GM12878 (cell line): ENCODE measurements around the gene CYP20A1. TPM values are rescaled to one million over a fixed set of nuclear protein-coding genes. Genes with fewer than 3 reads are reported as not detected.
"Not testable (repeated sequence)": the region's sequence is repeated elsewhere in the genome, so short reads cannot be mapped to it uniquely, and the experiment has no call there.

Source experiments
- ATAC-seq: fragments of 200-7000 bp; cut with Tn5 transposase; 3 replicates; pipeline ENCODE4 v1.9.1; 2020; ENCODE audit warnings: mild to moderate bottlenecking, moderate library complexity
- BruUV-seq: library from RNA; stranded (reverse); fragments of 400-500 nt; replicated peaks from 2 replicates; lab custom pipeline; 2021; lab: Mats Ljungman, UMichigan
- CTCF ChIA-PET: fragments of 300-600 bp; sonication (Branson Sonifier 250); formaldehyde crosslinking; extraction: SDS; loops from one replicate; lab custom pipeline; 2021; ENCODE audit warnings: inconsistent platforms; lab: Yijun Ruan, JAX
- POLR2A ChIA-PET: fragments of 350-600 bp; formaldehyde crosslinking; extraction: SDS; loops from one replicate; lab custom pipeline; 2021; ENCODE audit warnings: inconsistent platforms; lab: Charles Lee
- RAD21 ChIA-PET: fragments of 300-600 bp; sonication (Branson Sonifier 250); formaldehyde crosslinking; loops from one replicate; lab custom pipeline; 2023; ENCODE audit warnings: antibody characterized with exemption; ENCODE audit not compliant: unreplicated experiment; lab: Charles Lee
- SMC1A ChIA-PET: fragments of 300-600 bp; sonication (Branson Sonifier 250); formaldehyde crosslinking; loops from one replicate; lab custom pipeline; 2023; ENCODE audit not compliant: unreplicated experiment, uncharacterized antibody; lab: Charles Lee
- DNase-seq: peaks from one replicate; pipeline ENCODE4 v3.0.0-alpha.2; 2011; ENCODE audit warnings: low read depth, low spot score
- FAIRE-seq: peaks from 3 replicates; lab custom pipeline; 2011; peaks lifted over from hg19 to GRCh38; lab: Jason Lieb, UNC
- H2AFZ ChIP-seq: 2 replicates; pipeline ENCODE4 v1.6.0; 2011; ENCODE audit warnings: low read depth, low read length, control low read depth; ENCODE audit not compliant: control insufficient read depth
- H3K27ac ChIP-seq: 2 replicates; pipeline ENCODE4 v1.5.1; 2011; ENCODE audit warnings: control low read depth; ENCODE audit not compliant: control insufficient read depth, insufficient read depth
- H3K27me3 ChIP-seq, 2 experiments: replicated peaks in 1 of 2; 2 replicates each; pipeline versions ENCODE4 v1.6.0 to v1.6.1; 2011; ENCODE audit warnings: low read length in 1 of 2; ENCODE audit not compliant: control insufficient read depth in 2 of 2, insufficient read depth in 2 of 2
- H3K36me3 ChIP-seq, 2 experiments: 2 replicates each; pipeline ENCODE4 v1.5.1; 2011; ENCODE audit warnings: low read length in 1 of 2; ENCODE audit not compliant: control insufficient read depth in 2 of 2, insufficient read depth in 2 of 2
- H3K4me1 ChIP-seq: 2 replicates; pipeline ENCODE4 v1.6.1; 2011; ENCODE audit warnings: mild to moderate bottlenecking, low read length, moderate library complexity, mixed read lengths; ENCODE audit not compliant: control insufficient read depth, insufficient read depth
- H3K4me2 ChIP-seq: 2 replicates; pipeline ENCODE4 v1.6.0; 2011; ENCODE audit warnings: control low read depth; ENCODE audit not compliant: control insufficient read depth, insufficient read depth
- H3K4me3 ChIP-seq: fragments of 200-600 bp; sonication (generic); 2 replicates; pipeline ENCODE4 v1.5.1; 2016
- H3K79me2 ChIP-seq: 2 replicates; pipeline ENCODE4 v1.6.0; 2011; ENCODE audit warnings: low read length; ENCODE audit not compliant: control insufficient read depth, insufficient read depth
- H3K9ac ChIP-seq: 2 replicates; pipeline ENCODE4 v1.8.0; 2011; ENCODE audit warnings: low read length, control low read depth, mixed read lengths; ENCODE audit not compliant: control insufficient read depth, insufficient read depth
- H3K9me3 ChIP-seq: replicated peaks from 3 replicates; pipeline ENCODE4 v1.5.1; 2011; ENCODE audit warnings: mild to moderate bottlenecking, low read length; ENCODE audit not compliant: control insufficient read depth, insufficient read depth
- H4K20me1 ChIP-seq: 2 replicates; pipeline ENCODE4 v1.6.0; 2011; ENCODE audit not compliant: control insufficient read depth, insufficient read depth
- BCLAF1 ChIP-seq: fragments of 450-650 bp; IDR thresholded peaks from 2 replicates; pipeline ENCODE4 v1.6.1; 2017; ENCODE audit warnings: antibody characterized with exemption, mild to moderate bottlenecking, moderate library complexity
- CBX5 ChIP-seq: sonication (generic); IDR thresholded peaks from 2 replicates; pipeline ENCODE4 v1.6.1; 2016; ENCODE audit warnings: low read depth, moderate library complexity, mild to moderate bottlenecking, inconsistent platforms
- HDAC6 ChIP-seq: fragments of 200-600 bp; sonication (generic); IDR thresholded peaks from one replicate; pipeline ENCODE4 v1.8.0; 2017; ENCODE audit warnings: antibody characterized with exemption; ENCODE audit not compliant: unreplicated experiment
- IRF4 ChIP-seq: IDR thresholded peaks from 2 replicates; pipeline ENCODE4 v1.6.1; 2011; ENCODE audit warnings: low read depth, low read length
- JUNB ChIP-seq: IDR thresholded peaks from 2 replicates; pipeline ENCODE4 v1.6.1; 2016; ENCODE audit warnings: antibody characterized with exemption, mild to moderate bottlenecking
- MTA2 ChIP-seq: fragments of 450-650 bp; IDR thresholded peaks from 2 replicates; pipeline ENCODE4 v1.6.1; 2016; ENCODE audit warnings: low read depth, mild to moderate bottlenecking, moderate library complexity
- MYB ChIP-seq: fragments of 150-350 bp; IDR thresholded peaks from 2 replicates; pipeline ENCODE4 v1.6.1; 2014; ENCODE audit warnings: mild to moderate bottlenecking, low read depth, low read length, borderline replicate concordance
- NFYA ChIP-seq: IDR thresholded peaks from 2 replicates; pipeline ENCODE4 v1.6.1; 2011; ENCODE audit warnings: low read depth, mild to moderate bottlenecking, low read length, improper control_type of control experiment, borderline replicate concordance
- POLR2A ChIP-seq: IDR thresholded peaks from 2 replicates; pipeline ENCODE4 v1.6.1; 2011; ENCODE audit warnings: low read depth, mild to moderate bottlenecking, low read length
- POU2F2 ChIP-seq: IDR thresholded peaks from 3 replicates; pipeline ENCODE4 v1.6.1; 2011; ENCODE audit warnings: low read depth, mild to moderate bottlenecking, low read length, borderline replicate concordance
- SMARCA5 ChIP-seq: fragments of 450-650 bp; IDR thresholded peaks from 2 replicates; pipeline ENCODE4 v1.6.1; 2017; ENCODE audit warnings: mild to moderate bottlenecking
- TBL1XR1 ChIP-seq: IDR thresholded peaks from 2 replicates; pipeline ENCODE4 v1.6.1; 2012; ENCODE audit warnings: low read depth, low read length, improper control_type of control experiment
- YBX1 ChIP-seq: fragments of 450-650 bp; IDR thresholded peaks from 2 replicates; pipeline ENCODE4 v1.6.1; 2016; ENCODE audit warnings: antibody characterized with exemption
- ZNF207 ChIP-seq: fragments of 450-650 bp; IDR thresholded peaks from 2 replicates; pipeline ENCODE4 v1.6.1; 2014; ENCODE audit warnings: antibody characterized with exemption, mild to moderate bottlenecking, borderline replicate concordance
- WGBS: methylation state at CpG from one replicate; pipeline ENCODE4 v1.1.6; 2016; ENCODE audit warnings: low lambda C conversion rate; ENCODE audit not compliant: insufficient replicate concordance, insufficient coverage; ENCODE audit errors: missing lambda C conversion rate; 5-methylcytosine and 5-hydroxymethylcytosine counted together
- in situ Hi-C: fragments of 300-500 bp; cut with MboI; formaldehyde crosslinking; loops from 9 replicates; pipeline ENCODE4 v1.14.3; 2018; ENCODE audit warnings: mixed read lengths
- intact Hi-C: fragments of 100-400 bp; cut with micrococcal nuclease; formaldehyde crosslinking; loops from one replicate; pipeline ENCODE4 v1.14.2; 2022; ENCODE audit not compliant: unreplicated experiment
- polyA plus RNA-seq, 11 experiments: library from polyadenylated mRNA; depleted of rRNA in 4 of 11; unstranded in 6 of 11; stranded (reverse) in 5 of 11; fragments of >200 nt; fragmentation: Nextera tagmentation in 4 of 11; fragmentation: Illumina TruSeq in 1 of 11; extraction: Ambion mirVana in 4 of 11; extraction: Trizol in 1 of 11; gene quantifications; 1 replicate in 1 of 11; 2 replicates in 10 of 11; pipeline versions ENCODE4 v1.2.1 to v1.2.3, GENCODE V29; 2011 to 2016; ENCODE audit warnings: inconsistent platforms in 2 of 11, missing spikeins in 2 of 11, low read depth in 1 of 11
- total RNA-seq, 4 experiments: library from RNA; depleted of rRNA in 3 of 4; stranded (reverse); fragments of >200 nt in 3 of 4; fragmentation: Illumina TruSeq in 1 of 4; extraction: Trizol in 1 of 4; gene quantifications; 2 replicates each; pipeline versions ENCODE4 v1.2.1 to v1.2.3, GENCODE V29; 2013 to 2021
- TF ChIP-seq, protein P1 (sequence below): IDR thresholded peaks from 2 replicates; pipeline ENCODE4 v1.6.1; 2012; ENCODE audit warnings: low read length, inconsistent platforms

Gene CYP20A1
- total and polyA plus RNA-seq, 10 of the 15 experiments (the other 5 are each of a cell fraction or from before 2014, with no cell fraction given), result 8.3 to 19.1 (median 12.9) TPM

DNA sequence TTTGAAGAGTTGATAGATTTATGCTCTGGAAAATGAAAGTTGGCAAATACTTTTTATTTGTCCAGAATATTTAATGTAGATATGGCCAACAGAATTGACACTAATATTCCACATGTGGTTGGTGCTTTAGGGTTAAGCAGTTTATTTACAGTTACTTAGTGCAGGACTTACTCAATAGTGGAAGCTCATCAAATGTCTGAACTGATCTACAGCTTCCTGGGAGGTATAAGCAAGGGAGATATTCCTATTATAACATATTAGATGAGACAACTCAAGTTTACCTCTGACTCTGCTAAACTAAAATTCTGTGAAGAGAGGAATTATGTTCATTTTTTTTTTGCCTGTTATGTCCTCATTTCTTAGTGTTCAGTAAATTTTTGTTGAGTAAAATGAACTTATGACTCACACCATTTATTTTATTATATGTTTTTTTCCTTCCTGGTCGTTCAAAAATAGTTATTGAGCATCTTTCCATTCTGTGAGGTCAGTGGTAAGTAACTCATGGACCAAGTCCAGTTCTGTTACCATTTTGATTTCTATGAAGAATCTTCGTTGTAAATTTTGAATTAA lies 103.0 kb downstream of the CYP20A1 start:
- H3K36me3 ChIP-seq, result no peaks in the 10 kb centered on the region; a peak in 1 of 4 replicates
- no peaks in the 10 kb centered on the region; the same call in 2 of the 3 replicates for H3K9me3 ChIP-seq
- no peaks in the 10 kb centered on the region for H3K27me3 ChIP-seq
- CTCF ChIA-PET, result interaction anchor here (0.7 kb wide), 1 partner anchor 761 kb away, joined by 3 read pairs; no protein-coding TSS in a partner anchor
- no peak overlapping the region for H2AFZ ChIP-seq
- H3K27ac ChIP-seq, result no peak overlapping the region
- H3K4me3 ChIP-seq, result no peak overlapping the region
- DNase-seq (no peak), FAIRE-seq (no peak), ATAC-seq (no peak)
- WGBS, result 45% methylated on average over 2 of the region's 2 CpGs
- H3K9ac ChIP-seq, result no peak overlapping the region
- H4K20me1 ChIP-seq, result no peaks in the 10 kb centered on the region
- H3K4me2 ChIP-seq, result no peak overlapping the region
- TF ChIP-seq MTA2 (no peak), IRF4 (no peak), JUNB (no peak), MYB (no peak), POU2F2 (no peak), SMARCA5 (no peak), CBX5 (no peak), HDAC6 (no peak), YBX1 (no peak), NFYA (no peak), BCLAF1 (no peak), TBL1XR1 (no peak), POLR2A (no peak), ZNF207 (no peak)
- TF ChIP-seq, protein P1, sequence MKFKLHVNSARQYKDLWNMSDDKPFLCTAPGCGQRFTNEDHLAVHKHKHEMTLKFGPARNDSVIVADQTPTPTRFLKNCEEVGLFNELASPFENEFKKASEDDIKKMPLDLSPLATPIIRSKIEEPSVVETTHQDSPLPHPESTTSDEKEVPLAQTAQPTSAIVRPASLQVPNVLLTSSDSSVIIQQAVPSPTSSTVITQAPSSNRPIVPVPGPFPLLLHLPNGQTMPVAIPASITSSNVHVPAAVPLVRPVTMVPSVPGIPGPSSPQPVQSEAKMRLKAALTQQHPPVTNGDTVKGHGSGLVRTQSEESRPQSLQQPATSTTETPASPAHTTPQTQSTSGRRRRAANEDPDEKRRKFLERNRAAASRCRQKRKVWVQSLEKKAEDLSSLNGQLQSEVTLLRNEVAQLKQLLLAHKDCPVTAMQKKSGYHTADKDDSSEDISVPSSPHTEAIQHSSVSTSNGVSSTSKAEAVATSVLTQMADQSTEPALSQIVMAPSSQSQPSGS, result no peak
- H3K79me2 ChIP-seq, result peaks cover 3% of the 10 kb centered on the region
- SMC1A ChIA-PET, result interaction anchor here (0.5 kb wide), 1 partner anchor 171 kb away, joined by 3 read pairs; no protein-coding TSS in a partner anchor
- no TSS peak for BruUV-seq
- no peaks in the 10 kb centered on the region for H3K4me1 ChIP-seq
- intact Hi-C loops, result no loop called here
- RAD21 ChIA-PET, result no interaction called here
- POLR2A ChIA-PET, result no interaction called here
- in situ Hi-C loops, result no loop called here

DNA sequence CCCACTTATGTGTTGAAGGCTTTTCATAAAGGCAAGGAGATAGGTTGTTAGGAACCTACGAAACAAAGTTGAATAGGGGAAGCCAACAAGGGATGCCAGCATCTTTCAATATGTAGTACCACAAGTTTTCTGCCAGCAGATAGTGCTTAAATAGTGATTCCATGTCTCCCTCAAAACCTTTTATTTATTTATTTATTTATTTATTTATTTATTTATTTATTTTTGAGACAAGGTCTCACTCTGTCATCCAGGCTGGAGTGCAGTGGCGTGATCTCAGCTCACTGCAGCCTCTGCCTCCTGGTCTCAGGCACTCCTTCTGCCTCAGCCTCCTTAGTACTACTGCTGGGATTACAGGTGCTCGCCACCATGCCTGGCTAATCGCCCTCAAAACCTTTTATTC lies 103.6 kb downstream of the CYP20A1 start:
- CTCF ChIA-PET, ATAC-seq, H3K79me2 ChIP-seq, in situ Hi-C loops, RAD21 ChIA-PET, H3K4me1 ChIP-seq, FAIRE-seq, H3K36me3 ChIP-seq, H3K27me3 ChIP-seq, H4K20me1 ChIP-seq, H3K4me3 ChIP-seq, H2AFZ ChIP-seq, H3K27ac ChIP-seq, H3K4me2 ChIP-seq, POLR2A ChIA-PET, intact Hi-C loops, BruUV-seq, DNase-seq, H3K9ac ChIP-seq, H3K9me3 ChIP-seq: not testable (repeated sequence)
- SMC1A ChIA-PET, result interaction anchor here (0.5 kb wide), 1 partner anchor 171 kb away, joined by 3 read pairs; no protein-coding TSS in a partner anchor
- WGBS, result 99% methylated on average over 4 of the region's 4 CpGs
